NCI-H82 treated with DMSO at 0.1 percent for 48 hours (cell line): ENCODE measurements around the gene HLA-F.

Source experiments
- DNase-seq: peaks from one replicate; lab custom pipeline; 2025; ENCODE audit not compliant: unreplicated experiment; lab: John Stamatoyannopoulos, UW

The HLA-F gene

GRCh38 chr6:29759457-29759856 lies 36.2 kb downstream of the HLA-F start:
- no peak for DNase-seq

GRCh38 chr6:29760328-29760727 lies 37.1 kb downstream of the HLA-F start:
- DNase-seq: no peak

- no peak for DNase-seq
Measured at GRCh38 chr6:29762051-29762450, 38.8 kb downstream of the HLA-F start.

DNA sequence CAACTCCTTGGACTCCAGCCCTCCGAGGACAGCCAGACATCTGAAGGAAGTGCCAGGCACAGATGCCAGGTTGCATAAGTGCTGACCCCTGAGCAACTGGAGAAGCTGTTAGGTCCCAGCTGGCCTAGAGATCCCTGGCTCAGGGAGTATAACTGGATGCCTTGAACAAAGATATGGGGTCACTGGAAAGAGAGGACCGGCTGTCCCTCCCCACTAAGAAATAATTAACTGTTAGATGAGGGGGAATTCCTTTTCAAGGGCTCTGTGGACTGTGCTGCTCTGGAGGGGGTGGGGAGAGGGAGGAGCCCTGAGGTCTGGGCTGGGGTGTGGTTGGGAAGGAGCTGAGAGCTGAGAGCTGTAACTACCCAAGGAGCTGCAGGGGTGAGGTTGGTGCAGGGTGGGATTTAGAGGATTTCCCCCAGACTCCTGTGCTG lies 39.6 kb downstream of the HLA-F start:
- no peak for DNase-seq

DNA sequence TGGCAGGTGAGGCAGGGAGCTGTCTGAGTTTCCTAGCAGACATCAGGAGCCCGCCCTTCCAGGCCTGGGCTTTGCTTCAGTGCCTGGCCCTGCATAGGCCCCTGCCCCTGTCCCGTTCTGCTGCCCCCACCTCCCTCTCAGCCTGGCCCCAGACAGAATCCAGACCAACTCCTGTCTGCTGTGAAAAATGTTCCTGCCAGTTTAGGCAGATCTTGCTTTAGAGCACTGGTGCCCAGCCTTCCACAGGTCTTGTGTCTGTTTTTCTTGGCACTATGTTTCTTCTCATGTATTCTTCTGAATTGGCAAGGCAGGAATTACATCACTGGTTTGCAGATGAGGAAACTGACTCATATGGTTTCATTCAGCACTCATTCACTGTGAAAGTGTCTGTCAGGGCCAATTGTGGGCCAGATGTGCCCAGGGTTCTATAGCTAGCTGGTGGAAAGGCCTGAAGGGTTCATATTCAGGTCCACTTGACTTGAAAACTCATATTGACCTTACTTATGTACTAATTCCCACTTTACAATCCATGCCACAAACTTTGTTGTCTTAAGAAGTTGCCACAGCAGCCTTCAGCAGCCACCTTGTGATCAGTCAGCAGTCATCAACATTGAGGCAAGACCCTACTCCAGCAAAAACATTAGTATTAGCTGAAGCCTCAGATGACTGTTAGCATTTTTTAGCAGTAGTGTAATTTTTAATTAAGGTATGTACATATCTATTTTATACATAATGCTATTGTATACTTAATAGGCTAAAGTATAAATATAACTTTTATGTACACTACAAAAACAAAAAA lies 40.5 kb downstream of the HLA-F start:
- no peak for DNase-seq

DNA sequence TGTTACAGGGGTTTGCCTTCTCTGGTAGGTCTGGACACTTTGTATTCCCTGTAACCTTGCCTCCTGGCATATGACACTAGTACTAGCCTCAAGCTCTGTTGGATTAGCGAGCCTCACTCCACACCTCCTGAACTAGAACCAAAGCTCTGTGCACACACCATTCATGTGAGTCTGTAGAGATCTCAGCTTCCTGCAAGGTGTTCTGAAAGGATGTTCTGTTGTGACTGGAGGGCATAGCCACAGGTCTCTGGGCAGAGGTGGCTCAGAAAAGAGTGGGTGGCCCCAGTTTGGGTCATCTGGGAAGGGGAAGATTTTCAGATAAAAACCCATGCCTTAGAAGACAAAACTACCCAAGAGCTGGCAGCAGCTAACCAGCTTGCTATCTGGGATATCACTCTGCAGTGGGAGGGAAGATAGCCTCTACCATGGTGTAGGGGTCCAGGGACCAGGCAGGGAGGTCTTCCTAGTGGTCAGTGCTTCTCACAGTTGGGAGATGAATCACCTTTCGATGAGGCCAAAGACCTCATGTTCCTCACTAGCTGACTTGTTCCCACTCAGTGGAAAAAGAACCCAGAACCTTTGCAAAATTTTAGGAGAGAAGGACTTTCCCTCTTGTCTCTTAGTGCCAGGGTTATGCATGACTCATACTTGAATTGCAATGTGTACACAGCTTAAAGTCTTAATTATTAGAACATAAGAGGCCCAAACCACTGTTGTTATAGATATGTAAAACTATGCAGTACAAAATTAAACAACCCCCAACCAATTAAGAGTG lies 41.4 kb downstream of the HLA-F start:
- no peak for DNase-seq

DNA sequence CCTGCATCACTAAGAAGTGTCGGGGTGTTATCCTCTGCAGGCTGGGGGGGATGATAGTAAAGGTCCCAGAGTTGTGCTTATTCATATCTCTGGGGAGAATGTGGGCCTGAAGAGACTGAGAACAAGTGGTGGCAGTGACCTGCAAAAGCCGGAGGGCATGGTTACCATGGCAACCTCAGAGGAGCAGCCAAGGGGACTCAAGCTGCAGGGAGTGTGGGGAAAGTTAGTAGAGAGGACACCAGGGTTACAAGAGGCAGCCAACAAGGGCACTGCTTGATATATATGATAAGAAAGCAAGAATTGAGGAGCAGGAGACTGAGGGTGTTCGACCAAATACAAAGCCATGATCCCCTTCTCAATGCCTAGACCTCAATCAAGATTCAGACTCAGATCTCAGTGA lies 46.1 kb downstream of the HLA-F start:
- no peak for DNase-seq

DNA sequence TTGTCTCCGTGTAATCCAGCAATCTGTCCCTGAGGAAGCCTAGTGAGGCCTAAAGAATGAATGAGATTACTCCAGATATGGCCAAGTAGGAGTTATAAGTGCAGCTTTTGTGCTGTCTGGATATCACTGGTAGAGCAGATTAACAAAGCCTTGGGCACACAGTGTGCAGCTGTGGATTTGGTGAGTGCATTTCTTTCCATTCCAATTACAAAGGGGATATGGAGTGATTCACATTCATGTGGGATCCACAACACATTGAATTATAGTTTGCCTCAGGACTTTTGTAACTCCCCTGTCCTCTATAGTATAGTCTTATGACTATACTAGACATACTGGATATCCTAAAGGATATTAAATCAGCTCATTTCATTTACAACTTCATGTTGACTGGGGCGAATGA lies 47.1 kb downstream of the HLA-F start:
- no peak for DNase-seq

- no peak for DNase-seq
Measured at GRCh38 chr6:29776684-29777083, 53.5 kb downstream of the HLA-F start.
